GM12801 (cell line): Measurements from ENCODE around the gene WIPF1.

Experiments used
- CTCF ChIP-seq: IDR thresholded peaks from one replicate; pipeline ENCODE4 v1.5.1; 2011; ENCODE audit warnings: control low read depth; ENCODE audit not compliant: insufficient read length; ENCODE audit errors: extremely low read depth

WIPF1 gene

GRCh38 chr2:174595891-174596397 is 1.7 kb downstream of the WIPF1 start:
- TF ChIP-seq CTCF: no peak

DNA sequence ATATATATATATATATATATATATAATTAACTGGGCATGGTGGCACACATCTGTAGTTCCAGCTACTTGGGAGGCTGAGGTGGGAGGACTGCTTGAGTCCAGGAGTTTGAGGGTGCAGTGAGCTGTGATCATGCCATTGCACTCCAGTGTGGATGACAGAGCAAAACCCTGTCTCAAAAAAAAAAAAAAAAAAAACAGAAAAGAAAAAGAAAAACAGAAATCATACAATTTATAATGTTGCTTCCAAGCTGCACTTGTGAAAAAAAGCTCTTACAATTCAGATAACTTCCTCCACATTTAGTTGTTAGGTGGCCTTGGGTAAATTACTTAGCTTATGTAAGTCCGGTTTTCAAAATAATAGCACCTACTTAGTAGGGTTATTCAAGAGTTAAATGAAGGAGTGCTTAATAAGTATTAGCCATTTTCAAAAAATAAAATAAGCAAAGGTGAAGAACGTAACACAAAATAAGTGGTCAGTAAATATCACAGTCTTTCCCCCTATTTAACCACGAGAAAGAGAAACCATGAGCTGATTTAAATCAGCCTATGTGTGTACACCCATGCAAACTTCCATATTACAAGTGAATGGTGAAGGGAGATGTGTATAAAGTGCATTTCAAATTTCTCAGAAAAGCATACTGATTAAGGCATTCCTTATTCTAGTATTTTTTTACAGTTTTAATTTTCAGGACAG is 2.3 kb downstream of the WIPF1 start:
- TF ChIP-seq CTCF: no peak

GRCh38 chr2:174594456-174594855 is 3.1 kb downstream of the WIPF1 start:
- TF ChIP-seq CTCF: no peak

DNA sequence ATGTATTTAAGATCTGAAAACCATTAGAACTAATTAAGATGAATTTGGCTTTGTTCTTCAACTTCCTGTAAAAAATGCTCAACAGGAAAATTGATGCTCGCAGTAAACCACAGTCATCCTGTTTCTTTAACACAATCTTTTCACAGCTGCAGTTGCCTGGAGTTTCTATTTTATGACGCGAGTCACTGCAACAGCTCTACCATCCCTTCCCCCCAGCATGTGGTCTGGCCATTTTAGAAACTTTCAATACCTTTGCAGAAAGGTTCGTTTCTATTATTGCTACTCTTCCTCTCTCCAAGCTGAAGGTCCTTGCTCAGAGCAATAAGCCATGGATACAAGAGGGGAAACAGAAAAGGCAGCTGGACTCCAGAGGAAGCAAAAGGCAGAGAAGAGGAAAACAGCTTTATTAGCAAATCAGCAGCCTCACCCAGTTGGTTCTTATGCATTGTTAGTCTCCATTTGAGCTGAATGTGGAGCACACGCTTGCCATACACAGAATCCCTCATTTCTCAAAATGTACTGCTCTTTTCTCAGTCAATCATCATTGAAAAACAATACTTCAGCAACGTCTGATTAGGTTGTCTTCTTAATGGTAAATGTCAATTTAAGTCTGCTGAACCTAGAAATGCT is 3.9 kb downstream of the WIPF1 start:
- no peak for TF ChIP-seq CTCF

DNA sequence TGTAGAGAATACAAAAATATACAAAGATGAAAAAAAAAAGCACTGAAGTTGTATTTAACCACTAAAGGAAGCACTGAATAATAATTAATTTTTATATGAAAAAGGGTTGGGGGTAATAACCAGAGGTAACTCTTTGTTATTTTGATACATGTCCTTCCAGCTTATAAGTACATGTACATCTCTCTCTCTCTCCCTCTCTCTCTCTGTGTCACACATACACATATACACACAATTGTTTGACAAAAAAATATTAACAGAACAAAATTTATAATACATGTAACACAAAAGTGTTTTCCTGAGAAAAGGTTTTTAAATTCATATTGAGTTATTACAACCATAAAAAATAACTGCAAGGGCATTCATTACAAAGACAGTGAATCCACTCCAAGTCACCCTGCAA is 4.6 kb downstream of the WIPF1 start:
- no peak for TF ChIP-seq CTCF

- no peak for TF ChIP-seq CTCF
Observed at GRCh38 chr2:174591740-174592139, 5.9 kb downstream of the WIPF1 start.

DNA sequence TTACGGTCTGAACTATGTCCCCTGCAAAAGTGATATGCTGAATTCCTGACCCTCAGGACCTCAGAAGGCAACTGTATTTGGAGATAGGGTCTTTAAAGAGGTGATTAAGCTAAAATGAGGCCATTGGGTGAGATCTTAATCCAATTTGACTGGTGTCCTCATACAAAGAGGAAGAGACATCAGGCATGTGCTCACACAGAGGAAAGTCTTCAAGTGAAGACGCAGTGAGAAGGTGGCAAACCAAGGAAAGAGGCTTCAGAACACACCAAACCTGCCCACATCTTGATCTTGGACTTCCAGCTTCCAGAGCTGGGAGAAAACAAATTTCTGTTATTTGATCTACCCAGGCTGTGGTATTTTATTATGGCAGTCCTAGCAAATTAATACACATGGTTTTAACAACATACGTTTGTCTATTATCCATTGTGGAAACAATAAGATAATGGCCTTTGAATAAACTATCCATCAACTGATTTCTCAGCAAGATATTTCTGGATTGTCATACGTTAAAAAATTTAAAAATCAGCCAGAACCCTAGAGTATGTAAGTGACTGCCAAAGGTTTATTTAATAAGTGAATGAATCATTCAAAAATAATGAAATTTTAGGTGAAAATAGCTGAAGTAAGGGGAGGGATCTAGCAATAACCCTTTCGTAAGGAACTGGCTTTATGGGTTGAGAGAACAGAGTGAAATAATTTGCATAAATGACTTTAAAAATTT is 6.5 kb downstream of the WIPF1 start:
- TF ChIP-seq CTCF: no peak
